ENCODE results near the gene SLC6A12. TPM values are rescaled to one million over a fixed set of nuclear protein-coding genes. Genes with fewer than 3 reads are reported as not detected.

SLC6A12 gene
- total RNA-seq, 2 donors from 2014 or later: 0.16 to 2.5 TPM

DNA sequence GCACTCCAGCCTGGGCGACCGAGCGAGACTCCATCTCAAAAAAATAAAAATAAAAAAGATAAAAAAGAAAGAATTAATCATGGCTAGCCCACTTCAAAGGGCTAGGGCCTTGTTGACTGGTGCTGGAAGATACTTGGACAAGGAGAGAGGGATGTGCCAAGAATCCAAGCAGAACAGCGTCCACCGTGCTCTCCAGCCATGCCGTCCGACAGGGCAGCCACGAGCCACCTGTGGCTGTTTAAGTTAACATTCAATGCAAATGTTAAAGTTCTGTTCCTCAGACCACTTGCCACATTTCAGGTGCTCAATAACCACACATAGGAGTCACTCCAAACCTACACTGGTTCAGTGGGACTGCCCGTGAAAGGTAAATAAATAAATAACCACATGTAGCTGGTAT, 27.3 kb upstream of the SLC6A12 start:
- no peak overlapping the region for H3K4me3 ChIP-seq
- H3K36me3 ChIP-seq: no peaks in the 10 kb centered on the region
- no peaks in the 10 kb centered on the region for H3K9me3 ChIP-seq
- H3K4me1 ChIP-seq: no peaks in the 10 kb centered on the region
- intact Hi-C loops (cut with DNase I): no loop called here
- H3K27me3 ChIP-seq: no peaks in the 10 kb centered on the region
- TF ChIP-seq, protein P1, sequence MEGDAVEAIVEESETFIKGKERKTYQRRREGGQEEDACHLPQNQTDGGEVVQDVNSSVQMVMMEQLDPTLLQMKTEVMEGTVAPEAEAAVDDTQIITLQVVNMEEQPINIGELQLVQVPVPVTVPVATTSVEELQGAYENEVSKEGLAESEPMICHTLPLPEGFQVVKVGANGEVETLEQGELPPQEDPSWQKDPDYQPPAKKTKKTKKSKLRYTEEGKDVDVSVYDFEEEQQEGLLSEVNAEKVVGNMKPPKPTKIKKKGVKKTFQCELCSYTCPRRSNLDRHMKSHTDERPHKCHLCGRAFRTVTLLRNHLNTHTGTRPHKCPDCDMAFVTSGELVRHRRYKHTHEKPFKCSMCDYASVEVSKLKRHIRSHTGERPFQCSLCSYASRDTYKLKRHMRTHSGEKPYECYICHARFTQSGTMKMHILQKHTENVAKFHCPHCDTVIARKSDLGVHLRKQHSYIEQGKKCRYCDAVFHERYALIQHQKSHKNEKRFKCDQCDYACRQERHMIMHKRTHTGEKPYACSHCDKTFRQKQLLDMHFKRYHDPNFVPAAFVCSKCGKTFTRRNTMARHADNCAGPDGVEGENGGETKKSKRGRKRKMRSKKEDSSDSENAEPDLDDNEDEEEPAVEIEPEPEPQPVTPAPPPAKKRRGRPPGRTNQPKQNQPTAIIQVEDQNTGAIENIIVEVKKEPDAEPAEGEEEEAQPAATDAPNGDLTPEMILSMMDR (IDR thresholded peaks at IDR 0.05): no peak
- H3K27ac ChIP-seq: no peak overlapping the region
- no peak overlapping the region for H3K9ac ChIP-seq (ENCODE audit: low read depth in 2 of 2, low read length in 2 of 2)
- DNase-seq: no peak

GRCh38 chr12:240566-240965, 26.6 kb upstream of the SLC6A12 start:
- intact Hi-C loops (cut with DNase I): no loop called here
- H3K27ac ChIP-seq: no peak overlapping the region
- H3K36me3 ChIP-seq: no peaks in the 10 kb centered on the region
- DNase-seq: no peak
- no peak overlapping the region for H3K9ac ChIP-seq (ENCODE audit: low read depth in 2 of 2, low read length in 2 of 2)
- no peaks in the 10 kb centered on the region for H3K4me1 ChIP-seq
- no peaks in the 10 kb centered on the region for H3K27me3 ChIP-seq
- H3K4me3 ChIP-seq: no peak overlapping the region
- no peaks in the 10 kb centered on the region for H3K9me3 ChIP-seq
- TF ChIP-seq, protein P1 (IDR thresholded peaks at IDR 0.05): no peak

- Histone ChIP-seq H3K4me1 (no peaks in the 10 kb centered on the region), H3K9ac (ENCODE audit: low read depth in 2 of 2, low read length in 2 of 2) (no peak overlapping the region), H3K27me3 (no peaks in the 10 kb centered on the region), H3K27ac (no peak overlapping the region), H3K9me3 (no peaks in the 10 kb centered on the region), H3K4me3 (no peak overlapping the region), H3K36me3 (no peaks in the 10 kb centered on the region)
- intact Hi-C loops (cut with DNase I): no loop called here
- DNase-seq: no peak
- TF ChIP-seq, protein P1 (IDR thresholded peaks at IDR 0.05): no peak
Observed at GRCh38 chr12:238736-239398, 24.9 kb upstream of the SLC6A12 start.

DNA sequence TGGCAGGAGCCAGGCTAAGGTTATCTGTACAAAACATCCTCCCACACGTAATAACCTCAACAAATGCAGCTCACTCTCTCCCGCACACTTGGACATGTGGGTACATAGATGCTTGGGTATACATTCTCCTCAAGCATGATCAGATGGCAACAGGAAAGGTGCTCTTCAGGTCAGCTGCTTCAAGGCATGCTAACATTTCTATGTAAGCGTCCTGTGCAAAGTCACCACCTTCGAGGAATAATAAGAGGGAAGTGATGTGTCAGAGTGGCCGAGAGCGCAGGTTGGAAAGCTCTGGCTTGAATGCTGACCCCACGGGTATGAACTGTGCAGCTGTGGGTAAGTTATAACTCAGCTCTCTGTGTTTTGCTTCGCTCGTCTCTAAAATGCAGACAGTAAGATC, 24.2 kb upstream of the SLC6A12 start:
- intact Hi-C loops (cut with DNase I): no loop called here
- no peaks in the 10 kb centered on the region for H3K9me3 ChIP-seq
- H3K27me3 ChIP-seq: no peaks in the 10 kb centered on the region
- no peaks in the 10 kb centered on the region for H3K4me1 ChIP-seq
- H3K9ac ChIP-seq (ENCODE audit: low read depth in 2 of 2, low read length in 2 of 2): no peak overlapping the region
- no peak for DNase-seq
- no peak overlapping the region for H3K4me3 ChIP-seq
- no peak overlapping the region for H3K27ac ChIP-seq
- TF ChIP-seq, protein P1 (IDR thresholded peaks at IDR 0.05): no peak
- H3K36me3 ChIP-seq: no peaks in the 10 kb centered on the region

DNA sequence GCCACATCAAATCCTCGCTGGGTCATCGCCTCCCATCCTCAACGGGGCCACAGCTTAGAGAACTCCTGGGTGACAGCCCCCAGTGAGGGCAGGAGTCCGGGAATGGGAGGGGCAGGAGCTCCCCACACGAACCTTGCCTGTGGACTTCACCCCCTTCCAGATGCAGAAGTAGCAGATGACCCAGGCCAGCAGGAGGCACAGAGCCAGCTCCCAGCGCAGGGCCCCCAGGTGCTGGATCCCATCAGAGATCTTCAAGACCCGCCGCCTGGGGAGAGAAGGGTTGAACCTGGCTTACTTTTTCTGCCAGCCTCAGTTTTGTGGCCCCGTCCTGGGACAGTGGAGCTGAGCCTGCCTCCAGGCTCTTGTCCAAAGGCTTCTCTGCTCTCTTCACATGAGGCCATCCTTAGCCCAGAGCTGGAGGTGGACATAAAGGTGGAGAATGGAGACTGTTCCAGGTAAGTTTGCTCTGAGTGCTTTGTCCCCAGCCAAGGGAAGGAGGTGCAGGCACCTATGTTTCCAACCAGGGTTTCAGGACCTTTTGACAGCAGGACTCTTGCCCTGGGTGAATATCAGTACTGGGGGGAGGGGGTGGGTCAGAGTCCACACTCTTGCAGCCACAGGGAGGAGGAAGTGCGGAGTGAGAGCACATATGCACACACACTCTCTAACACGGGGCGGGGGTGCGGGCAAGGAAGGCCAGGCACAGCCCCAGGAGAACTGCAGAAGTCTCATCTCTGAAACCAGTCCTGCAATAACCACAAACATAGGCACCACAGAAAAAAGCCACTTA, 23.3 kb upstream of the SLC6A12 start:
- intact Hi-C loops (cut with DNase I): no loop called here
- no peak overlapping the region for H3K4me3 ChIP-seq
- H3K27ac ChIP-seq: no peak overlapping the region

More for the DNA sequence above, 23.3 kb upstream of the SLC6A12 start:
- H3K9ac ChIP-seq (ENCODE audit: low read depth in 2 of 2, low read length in 2 of 2): no peak overlapping the region
- TF ChIP-seq, protein P1 (IDR thresholded peaks at IDR 0.05): no peak
- peak; percentile 56 for DNase-seq
- H3K9me3 ChIP-seq: no peaks in the 10 kb centered on the region
- H3K4me1 ChIP-seq: no peaks in the 10 kb centered on the region
- no peaks in the 10 kb centered on the region for H3K36me3 ChIP-seq
- H3K27me3 ChIP-seq: no peaks in the 10 kb centered on the region
